ENCODE measurements around the gene LIN7A. TPM values are rescaled to one million over a fixed set of nuclear protein-coding genes. Genes with fewer than 3 reads are reported as not detected.

Gene LIN7A, protein sequence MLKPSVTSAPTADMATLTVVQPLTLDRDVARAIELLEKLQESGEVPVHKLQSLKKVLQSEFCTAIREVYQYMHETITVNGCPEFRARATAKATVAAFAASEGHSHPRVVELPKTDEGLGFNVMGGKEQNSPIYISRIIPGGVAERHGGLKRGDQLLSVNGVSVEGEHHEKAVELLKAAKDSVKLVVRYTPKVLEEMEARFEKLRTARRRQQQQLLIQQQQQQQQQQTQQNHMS
- total RNA-seq: 13.7 TPM
- long read RNA-seq, full-length matches to known transcripts: 4 of 6 reads
- long read RNA-seq, partial matches to known transcripts: 1 of 6 reads
- long read RNA-seq, other reads (novel, unspliced or antisense): 1 of 6 reads

DNA sequence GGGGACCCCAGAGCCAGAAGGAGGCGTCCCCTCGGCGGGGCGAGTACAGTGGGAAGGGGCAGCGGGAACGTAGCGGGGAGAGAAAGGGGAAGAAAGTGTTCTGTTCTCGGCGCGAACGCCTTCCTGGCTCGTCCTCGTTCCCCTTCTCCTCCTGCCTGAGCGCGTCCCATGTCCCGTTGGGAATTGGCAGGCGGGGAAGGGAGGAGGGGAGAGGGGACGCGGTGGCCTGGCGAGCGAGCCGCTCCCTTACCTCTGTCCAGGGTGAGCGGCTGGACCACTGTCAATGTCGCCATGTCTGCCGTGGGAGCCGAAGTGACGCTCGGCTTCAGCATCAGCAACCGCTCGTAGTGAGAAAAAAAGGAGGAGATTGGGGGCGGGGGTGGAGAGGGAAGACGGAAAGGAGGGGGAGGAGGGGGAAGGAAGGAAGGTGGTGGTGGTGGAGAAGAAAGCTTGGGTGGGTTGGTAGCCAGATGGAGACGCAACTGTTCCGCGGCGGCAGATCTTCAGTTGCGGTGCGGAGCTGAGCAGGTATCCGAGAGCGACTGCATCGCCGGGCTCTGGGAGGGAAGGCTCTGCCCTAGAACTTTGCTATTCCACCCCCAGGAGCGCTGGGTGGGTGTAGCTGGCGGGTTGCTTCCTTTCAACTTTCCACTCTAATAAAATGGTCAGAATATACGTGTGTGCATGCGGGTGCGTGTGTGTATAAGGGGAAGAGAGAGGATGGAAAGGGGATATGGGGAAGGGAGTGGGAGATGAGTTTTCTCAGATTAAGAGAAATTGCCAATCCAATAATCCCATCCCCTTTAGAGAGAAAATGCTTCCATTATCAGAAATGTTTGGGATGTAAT is at the start of gene LIN7A:
Gene LIN7A, minus strand, starts transcription at position 544 of the 848 bp plus-strand sequence. Its CDS starts 212 bp downstream, at position 332.
- intact Hi-C loops (cut with DNase I): loop anchor here (2.0 to 5.0 kb wide), 3 partner anchors 60 to 141 kb away; partner anchors contain the start of gene ACSS3
- DNase-seq (ENCODE audit: missing footprints) (peak; percentile 79), ATAC-seq (peak; percentile 87)

DNA sequence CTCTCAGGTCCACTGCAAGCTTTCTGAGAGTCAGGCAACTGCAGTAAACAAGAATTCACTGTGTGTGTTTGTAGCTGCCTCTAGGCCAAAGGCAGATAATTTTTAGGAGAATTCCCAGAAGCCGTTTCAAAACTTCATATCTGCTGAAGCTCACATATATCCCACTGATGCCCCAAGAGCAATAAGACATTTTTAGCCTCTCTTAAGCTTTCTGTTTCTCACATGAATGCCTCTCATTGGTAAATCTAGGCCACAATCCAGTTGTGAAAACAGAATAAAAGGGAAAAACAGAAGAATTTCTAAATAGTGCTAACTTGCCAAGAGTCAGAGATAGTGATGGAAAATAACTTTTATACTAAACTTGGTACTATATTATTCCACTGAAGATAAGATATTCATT is 48.5 kb upstream of the LIN7A start:
- no peak for DNase-seq (ENCODE audit: missing footprints)
- intact Hi-C loops (cut with DNase I): no loop called here
- no peak for ATAC-seq

DNA sequence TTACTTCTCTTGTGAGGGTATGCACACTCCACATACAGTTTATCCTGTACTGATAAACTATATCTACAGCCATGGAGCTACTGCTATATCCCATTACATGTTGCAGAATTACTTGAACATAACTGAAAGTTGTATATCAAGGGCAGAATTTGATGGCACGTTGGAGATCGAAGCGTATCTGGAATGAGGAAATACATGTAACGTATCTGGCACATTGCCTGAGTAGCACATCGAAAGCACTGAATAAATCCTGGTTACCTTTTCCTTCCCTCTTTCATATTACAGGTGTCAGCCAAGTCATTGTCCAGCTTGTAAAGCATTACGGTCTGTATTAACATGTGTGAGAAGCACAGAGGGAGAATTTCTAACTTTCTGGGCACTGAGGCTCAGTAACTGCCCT is 42.1 kb upstream of the LIN7A start:
- no peak for DNase-seq (ENCODE audit: missing footprints)
- intact Hi-C loops (cut with DNase I): no loop called here
- ATAC-seq: no peak

DNA sequence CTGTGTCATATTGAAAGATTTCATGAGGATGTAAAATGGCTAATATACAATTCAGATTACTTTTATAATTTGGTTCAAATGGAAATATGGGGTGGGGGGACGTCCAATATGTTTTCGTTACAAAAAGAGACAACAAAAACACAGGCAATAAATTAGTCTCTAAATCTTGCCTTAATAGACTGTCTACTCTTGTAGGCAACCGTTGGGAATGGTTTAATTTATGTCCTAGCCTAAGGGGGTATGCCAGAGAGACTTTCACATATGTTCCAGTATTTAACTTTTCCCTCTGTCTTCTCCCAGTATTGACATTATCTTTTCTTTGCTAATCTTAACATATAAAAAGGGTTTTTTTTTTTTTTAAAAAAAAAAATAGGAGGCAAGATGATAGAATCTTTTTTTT is 41.5 kb upstream of the LIN7A start:
- intact Hi-C loops (cut with DNase I): no loop called here
- ATAC-seq: no peak
- DNase-seq (ENCODE audit: missing footprints): no peak

DNA sequence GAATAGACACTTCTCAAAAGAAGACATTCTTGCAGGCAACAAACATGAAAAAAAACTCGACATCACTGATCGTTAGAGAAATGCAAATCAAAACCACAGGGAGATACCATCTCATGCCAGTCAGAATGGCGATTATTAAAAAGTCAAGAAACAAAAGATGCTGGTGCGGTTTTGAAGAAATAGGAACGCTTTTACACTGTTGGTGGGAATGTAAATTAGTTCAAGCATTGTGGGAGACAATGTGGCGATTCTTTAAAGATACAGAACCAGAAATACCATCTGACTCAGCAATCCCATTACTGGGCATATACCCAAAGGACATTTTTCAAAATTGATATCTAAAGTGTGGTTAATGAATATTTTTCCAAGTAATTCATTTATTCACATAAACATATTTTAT is 39.6 kb upstream of the LIN7A start:
- intact Hi-C loops (cut with DNase I): no loop called here
- ATAC-seq: no peak

DNA sequence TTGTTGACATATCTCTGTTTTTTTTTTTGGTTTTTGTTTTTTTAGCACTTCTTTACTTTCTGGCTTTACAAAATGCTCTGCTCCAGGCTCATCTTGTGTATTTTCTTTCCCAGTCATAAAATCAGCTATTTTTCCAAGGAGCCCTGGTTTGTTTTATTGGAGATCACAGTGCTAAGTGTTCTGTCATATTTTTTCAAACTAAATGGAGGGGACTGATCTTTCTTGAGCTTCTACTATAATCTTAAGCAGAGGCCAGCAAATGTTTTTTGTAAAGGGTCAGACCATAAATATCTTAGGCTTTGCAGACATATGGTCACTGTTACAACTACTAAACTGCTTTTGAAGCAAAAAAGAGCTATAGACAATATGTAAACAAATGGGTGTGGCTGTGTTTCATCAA is 30.6 kb upstream of the LIN7A start:
- intact Hi-C loops (cut with DNase I): no loop called here
- DNase-seq (ENCODE audit: missing footprints) (no peak), ATAC-seq (no peak)

More for the DNA sequence above, 39.6 kb upstream of the LIN7A start:
- DNase-seq (ENCODE audit: missing footprints): no peak

DNA sequence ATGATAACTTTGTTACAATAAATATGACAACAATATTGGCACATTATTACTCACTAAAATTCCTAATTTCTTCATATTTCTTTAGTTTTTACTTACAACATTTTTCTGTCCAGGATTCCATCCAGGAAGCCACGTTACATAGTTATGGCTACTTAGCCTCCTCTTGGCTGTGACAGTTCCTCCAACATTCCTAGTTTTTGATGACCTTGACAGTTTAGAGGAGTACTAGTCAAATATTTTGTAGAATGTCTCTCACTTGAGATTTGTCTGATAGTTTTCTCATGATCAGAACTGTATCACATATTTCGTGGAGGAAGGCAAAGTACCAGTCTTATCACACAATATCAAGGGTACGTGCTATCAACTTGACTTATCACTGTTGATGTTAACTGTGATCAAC is 29.8 kb upstream of the LIN7A start:
- no peak for DNase-seq (ENCODE audit: missing footprints)
- ATAC-seq: no peak
- intact Hi-C loops (cut with DNase I): no loop called here

DNA sequence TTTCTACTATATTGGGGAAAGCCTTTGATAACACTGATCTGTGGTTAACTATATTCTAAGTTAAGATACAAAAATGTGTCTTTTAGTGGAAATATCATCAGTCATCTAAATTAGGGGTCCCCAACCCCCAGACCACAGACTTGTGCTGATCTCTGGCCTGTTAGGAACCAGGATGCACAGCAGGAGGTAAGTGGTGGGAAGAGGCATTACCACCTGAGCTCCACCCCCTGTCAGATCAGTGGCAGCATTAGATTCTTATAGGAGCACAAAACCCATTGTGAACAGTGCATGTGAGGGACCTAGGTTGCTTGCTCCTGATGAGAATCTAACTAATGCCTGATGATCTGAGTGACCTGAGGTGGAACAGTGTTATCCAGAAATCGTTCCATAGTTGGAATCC is 28.3 kb upstream of the LIN7A start:
- intact Hi-C loops (cut with DNase I): no loop called here
- DNase-seq (ENCODE audit: missing footprints) (no peak), ATAC-seq (no peak)

DNA sequence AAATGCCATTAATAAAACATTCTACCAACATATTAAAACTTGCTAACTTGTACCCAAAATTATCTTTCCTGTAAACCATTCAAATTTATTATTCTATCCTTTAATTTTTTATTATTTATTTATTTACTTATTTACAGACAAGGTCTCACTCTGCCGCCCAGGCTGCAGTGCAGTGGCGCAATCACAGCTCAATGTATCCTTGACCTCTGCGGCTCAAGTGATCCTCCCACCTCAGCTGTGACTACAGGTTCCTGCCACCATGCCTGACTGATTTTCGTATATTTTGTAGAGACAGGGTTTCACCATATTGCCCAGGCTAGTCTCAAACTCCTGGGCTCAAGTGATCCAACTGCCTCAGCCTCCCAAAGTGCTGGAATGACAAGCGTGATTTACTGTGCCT is 20.4 kb upstream of the LIN7A start:
- ATAC-seq (no peak), DNase-seq (ENCODE audit: missing footprints) (no peak)
- intact Hi-C loops (cut with DNase I): no loop called here

DNA sequence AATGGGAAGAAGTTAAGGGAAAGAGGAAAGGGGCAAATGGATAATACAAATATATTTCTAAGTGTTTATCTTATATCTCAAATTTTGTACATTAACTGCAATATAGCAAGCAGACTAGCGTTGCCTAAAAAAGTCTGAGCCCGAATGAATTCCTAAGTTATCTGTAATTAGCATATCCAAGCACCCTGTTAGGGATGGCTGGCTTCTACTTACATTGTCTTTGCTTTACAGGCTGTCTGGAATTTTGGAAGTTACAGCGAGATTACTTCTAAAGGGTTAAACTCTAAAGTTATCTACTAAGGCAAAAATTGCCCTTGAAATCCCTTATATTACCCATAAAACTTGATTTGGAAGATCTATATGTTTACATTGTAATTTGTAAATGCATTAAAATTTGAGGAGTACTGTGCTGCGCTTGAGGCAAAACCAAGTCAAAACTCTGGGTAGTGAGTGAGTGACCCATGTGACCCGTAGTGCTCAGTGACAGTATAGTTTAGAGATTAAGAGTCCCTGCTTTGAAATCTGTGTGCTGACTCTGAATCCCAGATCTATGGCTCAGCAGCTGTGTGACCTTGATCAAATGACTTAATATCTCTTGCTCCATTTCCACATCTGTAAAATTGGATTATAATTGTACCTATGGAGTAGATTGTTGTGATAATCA is 17.3 kb upstream of the LIN7A start:
- no peak for ATAC-seq
- DNase-seq (ENCODE audit: missing footprints): no peak
- intact Hi-C loops (cut with DNase I): no loop called here

DNA sequence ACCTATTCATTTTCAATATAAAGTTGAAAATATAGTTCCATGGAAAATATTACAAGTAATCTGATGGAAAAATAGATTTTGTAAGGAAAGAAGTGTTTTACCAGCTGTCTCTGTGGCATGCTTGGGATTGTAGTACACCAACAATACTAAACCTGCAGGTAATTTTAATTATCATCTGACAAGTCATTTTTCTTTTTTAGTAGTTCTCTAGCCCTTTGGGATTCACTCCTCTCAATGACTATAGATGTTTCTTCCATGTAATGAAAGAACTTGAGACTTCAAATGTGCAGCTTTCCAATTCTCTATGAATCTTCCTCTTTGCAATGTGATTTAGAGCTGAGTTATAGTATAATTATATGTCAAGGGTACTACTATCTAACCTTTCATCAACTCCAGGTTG is 14.7 kb upstream of the LIN7A start:
- no peak for DNase-seq (ENCODE audit: missing footprints)
- intact Hi-C loops (cut with DNase I): no loop called here
- no peak for ATAC-seq

DNA sequence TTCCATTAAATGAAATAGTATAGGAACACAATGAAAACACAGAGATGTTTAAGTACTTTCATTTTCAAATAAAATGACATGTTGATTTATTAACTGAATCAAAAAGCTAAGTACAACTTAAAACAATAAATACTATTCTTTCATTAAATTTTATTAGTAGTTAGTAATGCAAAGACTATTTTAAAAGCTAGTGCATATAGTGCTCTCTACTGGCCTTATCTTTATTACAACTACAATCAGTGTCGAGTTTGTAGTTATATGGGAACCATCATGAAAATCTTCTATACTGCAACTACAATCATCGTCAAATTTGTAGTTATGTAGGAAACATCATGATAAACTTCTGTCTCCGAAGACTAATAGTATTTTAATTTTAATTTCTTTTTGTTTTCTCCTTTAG is 8.9 kb upstream of the LIN7A start:
- intact Hi-C loops (cut with DNase I): loop anchor here (10.0 kb wide), 2 partner anchors 182 to 472 kb away; no protein-coding TSS in a partner anchor
- ATAC-seq: no peak
- DNase-seq (ENCODE audit: missing footprints): no peak

DNA sequence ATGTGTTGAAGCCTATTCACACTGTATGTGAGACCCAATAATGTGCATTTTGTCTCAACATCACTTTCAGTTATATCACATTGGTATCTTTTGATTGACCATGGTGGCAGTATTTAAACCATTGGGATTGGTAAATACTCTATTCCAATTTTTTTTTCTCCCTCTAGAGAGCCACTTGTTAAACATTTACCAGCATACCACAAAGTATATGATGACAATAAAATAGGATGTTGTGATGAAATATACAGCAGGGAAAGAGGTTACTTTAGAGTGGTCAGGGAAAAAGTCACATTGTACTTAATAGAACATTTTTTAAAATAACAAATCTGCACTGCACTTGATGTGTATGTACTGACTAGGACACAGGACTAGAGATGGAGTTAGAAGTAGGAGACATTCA is 5.6 kb upstream of the LIN7A start:
- no peak for ATAC-seq
- DNase-seq (ENCODE audit: missing footprints): no peak
- intact Hi-C loops (cut with DNase I): loop anchor here (10.0 kb wide), 2 partner anchors 179 to 469 kb away; no protein-coding TSS in a partner anchor

DNA sequence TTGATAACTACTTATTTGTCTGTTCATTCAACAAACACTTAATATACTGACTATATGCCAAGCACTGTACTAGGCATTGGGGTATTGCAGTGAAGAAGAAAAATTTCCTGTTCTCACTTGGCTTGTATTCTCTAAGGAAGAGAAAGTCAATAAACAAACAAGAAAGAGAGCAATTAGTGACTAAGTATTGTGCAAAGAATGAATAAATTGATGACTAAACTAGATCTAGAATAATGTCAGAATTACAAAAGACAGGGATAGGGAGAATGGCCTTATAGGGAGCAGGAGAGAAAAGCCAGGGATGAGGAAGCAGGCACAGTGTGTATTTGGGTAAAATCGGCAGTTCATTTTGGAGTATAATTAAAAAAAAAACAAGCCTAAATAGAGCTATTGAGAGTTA is 4.2 kb upstream of the LIN7A start:
- ATAC-seq: no peak
- intact Hi-C loops (cut with DNase I): loop anchor here (10.0 kb wide), 2 partner anchors 177 to 467 kb away; no protein-coding TSS in a partner anchor
- DNase-seq (ENCODE audit: missing footprints): no peak

DNA sequence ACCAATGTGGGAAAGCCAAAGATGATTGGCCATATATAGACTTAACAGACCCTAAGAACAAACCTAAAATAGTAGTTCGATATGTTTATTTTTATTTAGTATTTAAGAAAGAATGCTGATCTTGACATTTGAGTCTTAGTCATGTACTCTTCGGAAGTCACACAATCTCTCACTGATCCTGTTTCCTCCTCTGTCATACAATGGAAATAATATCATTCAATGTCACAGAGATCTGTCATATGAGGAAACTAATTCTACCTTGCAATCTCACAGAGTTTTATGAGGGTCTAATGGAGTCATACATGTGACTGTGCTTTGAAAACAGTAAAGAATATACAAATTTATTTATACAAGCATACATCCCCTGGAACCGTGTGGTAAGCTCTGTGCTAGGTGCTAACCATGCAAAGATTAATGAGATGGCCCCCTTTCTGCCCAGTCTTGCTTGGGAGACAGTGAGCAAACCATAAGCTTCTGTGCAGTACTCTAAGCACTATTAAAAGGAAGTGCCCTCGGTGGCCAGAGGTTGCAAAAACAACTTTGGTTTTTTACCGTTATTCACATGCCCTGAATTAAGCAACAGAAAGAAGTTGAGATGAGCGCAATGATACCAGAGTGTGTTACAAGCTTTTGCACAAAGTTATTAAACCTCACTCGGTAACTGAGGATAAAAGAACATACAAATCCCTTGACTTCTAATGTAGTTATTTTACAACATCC is 1.7 kb upstream of the LIN7A start:
- DNase-seq (ENCODE audit: missing footprints) (no peak), ATAC-seq (no peak)
- intact Hi-C loops (cut with DNase I): loop anchor here (5.0 kb wide), 1 partner anchor 62 kb away; no protein-coding TSS in a partner anchor

DNA sequence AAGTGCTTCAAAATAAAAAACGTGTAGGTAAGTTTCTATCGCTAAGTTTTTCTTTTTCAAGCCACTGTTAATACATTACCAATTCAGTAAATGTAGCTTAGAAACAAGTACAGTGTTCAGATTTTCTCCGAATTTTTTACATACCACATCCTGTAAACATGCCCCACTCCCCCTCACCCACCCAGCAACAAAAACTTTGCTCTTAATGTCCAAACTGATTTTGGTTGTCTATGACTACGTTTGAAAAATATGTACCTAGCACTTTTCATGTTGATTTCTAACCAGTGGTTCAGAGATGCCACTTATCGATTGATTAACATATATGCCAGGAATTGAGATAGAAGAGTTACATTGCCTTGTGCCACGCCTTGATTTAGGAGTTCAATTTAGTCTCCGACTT is 663 bp upstream of the LIN7A start:
- no peak for DNase-seq (ENCODE audit: missing footprints)
- intact Hi-C loops (cut with DNase I): loop anchor here (5.0 kb wide), 1 partner anchor 61 kb away; no protein-coding TSS in a partner anchor
- no peak for ATAC-seq

DNA sequence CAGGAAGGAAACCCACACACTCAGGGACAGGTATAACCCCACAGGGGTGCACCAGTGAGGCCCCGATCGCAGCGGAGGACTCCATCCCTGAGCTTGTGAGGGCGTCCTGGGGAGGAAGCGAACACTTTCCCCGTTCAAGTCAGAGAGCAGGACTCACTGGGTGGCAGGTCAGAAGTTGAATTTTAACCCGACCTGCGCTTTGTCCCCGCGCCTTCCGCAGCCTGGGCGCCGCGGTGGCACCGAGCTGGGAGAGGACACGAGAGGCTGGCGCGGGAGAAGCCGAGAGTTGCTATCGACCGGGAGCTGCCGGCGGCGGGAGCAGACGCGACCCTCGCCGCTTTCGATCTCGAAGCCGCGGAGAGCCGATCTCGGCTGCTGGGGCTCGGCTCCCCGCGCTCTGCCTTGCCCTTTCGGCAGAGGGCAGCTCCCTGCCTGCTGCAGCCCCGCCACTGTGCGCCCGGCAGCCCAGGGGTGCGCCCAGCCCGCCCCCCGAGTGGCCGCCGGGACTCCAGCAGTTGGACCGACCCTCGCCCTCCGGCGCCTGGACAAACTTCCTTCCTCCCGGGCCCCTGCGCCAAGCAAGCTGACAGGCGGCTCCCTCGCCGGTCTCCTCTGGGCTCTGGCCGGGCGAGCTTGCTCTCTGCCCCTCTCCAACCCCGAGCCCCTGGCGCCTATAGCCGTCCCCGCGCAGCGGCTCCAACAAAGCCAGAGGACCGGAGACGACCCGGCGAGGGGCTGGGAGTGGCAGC is 918 bp downstream of the LIN7A start:
- intact Hi-C loops (cut with DNase I): loop anchor here (2.0 to 5.0 kb wide), 3 partner anchors 60 to 142 kb away; partner anchors contain the start of gene ACSS3
- DNase-seq (ENCODE audit: missing footprints) (no peak), ATAC-seq (peak; percentile 85)

DNA sequence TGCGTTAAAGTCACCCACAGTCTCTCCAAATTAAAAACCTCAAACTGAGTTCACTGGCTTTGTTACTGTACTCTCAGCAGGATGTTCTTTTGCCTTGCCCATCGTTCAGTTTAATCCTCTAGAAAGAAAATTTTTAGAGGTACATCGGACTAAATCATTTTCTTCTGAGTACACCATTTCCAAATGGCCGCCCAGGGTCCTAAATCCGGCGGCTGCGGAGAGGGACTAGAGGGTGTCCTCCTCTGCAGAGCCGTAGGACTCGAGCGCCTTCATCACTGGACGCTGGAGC is 1.4 kb downstream of the LIN7A start:
- ATAC-seq (peak; percentile 65), DNase-seq (ENCODE audit: missing footprints) (peak; percentile 73)
- intact Hi-C loops (cut with DNase I): loop anchor here (2.0 to 5.0 kb wide), 3 partner anchors 59 to 143 kb away; partner anchors contain the start of gene ACSS3

Data from Right ventricle myocardium inferior (tissue), 1 donor.